ENCODE results near the gene TNRC6B.

Gene TNRC6B

GRCh38 chr22:40345815-40346184 is 168.1 kb downstream of the TNRC6B start:
- peak; percentile 60 for DNase-seq
- H3K36me3 ChIP-seq, result peaks cover 24% of the 10 kb centered on the region
- H3K4me1 ChIP-seq, result peaks cover 3% of the 10 kb centered on the region; the same call in 1 of the 2 replicates
- H3K4me3 ChIP-seq (ENCODE audit: low read depth, low read length), result peak overlapping the region; percentile 99
- no peak for TF ChIP-seq CTCF (IDR thresholded peaks at IDR 0.05; ENCODE audit: low read depth, low read length)
- no peaks in the 10 kb centered on the region for H3K27me3 ChIP-seq
- H3K9me3 ChIP-seq, result no peaks in the 10 kb centered on the region

- Histone ChIP-seq H3K4me1 (peaks cover 3% of the 10 kb centered on the region; the same call in 1 of the 2 replicates), H3K9me3 (no peaks in the 10 kb centered on the region), H3K36me3 (peaks cover 30% of the 10 kb centered on the region), H3K4me3 (ENCODE audit: low read depth, low read length) (peak within 1 kb of the TSS; percentile 99), H3K27me3 (no peaks in the 10 kb centered on the region)
- peak; percentile 94 for DNase-seq
- TF ChIP-seq CTCF (IDR thresholded peaks at IDR 0.05; ENCODE audit: low read depth, low read length), result no peak
These were observed 168.7 kb downstream of the TNRC6B start, which contains the start of gene ADSL for GRCh38 chr22:40346185-40347118. ADSL (plus strand) TSS chr22:40346500; CDS start chr22:40346559, 59 bp downstream.

GRCh38 chr22:40347300-40347699 is 169.6 kb downstream of the TNRC6B start:
- H3K9me3 ChIP-seq, result no peaks in the 10 kb centered on the region
- H3K27me3 ChIP-seq, result no peaks in the 10 kb centered on the region
- TF ChIP-seq CTCF (IDR thresholded peaks at IDR 0.05; ENCODE audit: low read depth, low read length), result no peak
- peaks cover 3% of the 10 kb centered on the region; the same call in 1 of the 2 replicates for H3K4me1 ChIP-seq
- peak overlapping the region; percentile 99 for H3K4me3 ChIP-seq (ENCODE audit: low read depth, low read length)
- peaks cover 39% of the 10 kb centered on the region for H3K36me3 ChIP-seq
- no peak for DNase-seq

GRCh38 chr22:40348025-40348658 is 170.4 kb downstream of the TNRC6B start:
- DNase-seq, result peak; percentile 64
- H3K9me3 ChIP-seq, result no peaks in the 10 kb centered on the region
- peaks cover 3% of the 10 kb centered on the region; the same call in 1 of the 2 replicates for H3K4me1 ChIP-seq
- no peaks in the 10 kb centered on the region for H3K27me3 ChIP-seq
- peak overlapping the region; percentile 99 for H3K4me3 ChIP-seq (ENCODE audit: low read depth, low read length)
- TF ChIP-seq CTCF (IDR thresholded peaks at IDR 0.05; ENCODE audit: low read depth, low read length), result peak; percentile 91
- peaks cover 47% of the 10 kb centered on the region for H3K36me3 ChIP-seq

GRCh38 chr22:40352763-40353162 is 175.0 kb downstream of the TNRC6B start:
- H3K9me3 ChIP-seq, result no peaks in the 10 kb centered on the region
- peaks cover 85% of the 10 kb centered on the region for H3K36me3 ChIP-seq
- DNase-seq, result no peak
- no peak for TF ChIP-seq CTCF (IDR thresholded peaks at IDR 0.05; ENCODE audit: low read depth, low read length)
- H3K4me1 ChIP-seq, result peaks cover 2% of the 10 kb centered on the region; the same call in 1 of the 2 replicates
- no peak overlapping the region for H3K4me3 ChIP-seq (ENCODE audit: low read depth, low read length)
- H3K27me3 ChIP-seq, result no peaks in the 10 kb centered on the region

All from BE2C (cell line).